ENCODE measurements around the gene ACO2.
"Not testable (repeated sequence)": the region's sequence is repeated elsewhere in the genome, so short reads cannot be mapped to it uniquely, and the experiment has no call there.

ACO2 gene

DNA sequence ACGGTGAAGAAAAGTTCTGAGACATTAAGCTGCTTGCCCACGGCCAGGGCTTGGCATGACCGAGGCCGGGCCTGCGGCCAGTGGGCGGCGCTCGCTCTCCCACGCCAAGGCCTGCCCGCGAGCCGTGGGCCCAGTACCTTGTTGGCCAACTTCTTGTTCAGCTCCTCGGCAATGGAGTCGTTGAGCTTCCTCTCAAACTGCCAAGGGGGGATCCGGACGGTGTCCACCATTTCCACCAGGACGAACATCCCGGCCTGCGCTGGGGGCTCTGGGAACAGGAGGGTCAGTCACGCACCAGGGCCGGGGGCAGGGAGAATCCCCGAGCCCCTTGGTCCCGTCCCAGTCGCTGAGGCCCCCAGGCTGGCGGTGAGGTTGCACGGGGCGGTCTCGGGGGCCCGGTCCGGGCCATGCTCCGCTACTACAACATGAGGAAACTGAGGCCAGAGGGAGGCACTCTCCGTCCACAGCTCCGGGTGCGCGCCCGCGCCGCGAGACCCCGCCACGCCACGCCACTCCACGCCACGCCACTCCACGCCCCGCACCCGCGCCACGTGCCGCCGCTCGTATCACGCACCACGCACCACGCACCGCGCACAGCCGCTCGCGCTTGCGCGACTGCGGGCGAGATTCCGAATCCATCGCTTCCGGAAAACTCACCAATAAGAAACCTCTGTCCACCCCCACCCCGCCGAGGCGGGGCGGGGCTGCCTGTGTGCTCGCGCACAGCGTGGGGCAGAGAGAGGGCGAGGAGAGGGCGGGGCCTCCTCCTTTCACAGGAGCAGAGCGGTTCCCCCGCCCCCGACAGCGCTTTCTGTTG lies 75.1 kb downstream of the ACO2 start, which contains the start of gene POLR3H:
Gene POLR3H, minus strand, starts transcription at position 617 of the 817 bp plus-strand sequence. Its CDS starts 369 bp downstream, at position 248.
- peak; percentile 99 for DNase-seq (ENCODE audit: low spot score)

DNA sequence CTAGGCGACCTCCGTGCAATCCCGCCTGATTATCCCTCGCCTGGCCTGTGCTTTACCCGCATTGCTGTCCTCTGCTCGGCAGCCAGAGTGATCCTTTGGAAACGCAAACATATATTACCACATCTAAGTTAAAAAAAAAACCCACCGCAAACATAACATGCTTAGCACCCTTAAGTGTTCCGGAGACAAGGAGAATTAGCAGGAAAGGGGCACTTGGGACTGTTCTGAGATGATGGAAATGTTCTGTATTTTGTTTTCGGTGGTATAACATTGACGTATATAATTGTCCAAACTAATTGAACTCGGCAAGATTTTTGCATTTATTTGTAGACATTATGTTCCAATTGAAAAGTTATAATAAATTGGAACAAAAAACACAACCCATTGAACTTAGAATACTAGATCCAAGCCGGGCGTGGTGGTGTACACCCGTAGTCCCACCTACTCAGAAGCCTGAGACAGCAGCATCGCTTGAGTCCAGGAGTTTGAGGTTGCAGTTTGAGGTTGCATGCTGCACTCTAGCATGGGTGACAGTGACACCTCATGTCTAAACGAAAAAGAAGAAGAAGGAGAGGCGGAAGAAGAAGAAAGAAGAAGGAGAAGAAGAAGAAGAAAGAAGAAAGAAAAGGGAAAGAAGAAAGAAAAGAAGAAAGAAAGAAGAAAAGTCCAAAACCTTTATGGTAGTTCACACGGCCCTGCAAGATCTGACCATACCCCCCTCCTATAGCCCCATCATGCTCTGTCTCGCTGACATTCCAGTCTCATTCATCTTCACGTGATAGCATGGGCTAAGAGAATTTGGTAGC lies 76.0 kb downstream of the ACO2 start:
- no peak for DNase-seq (ENCODE audit: low spot score)

- no peak for DNase-seq (ENCODE audit: low spot score)
Measured at GRCh38 chr22:41548830-41549211, 79.9 kb downstream of the ACO2 start.

GRCh38 chr22:41550952-41551491 lies 82.1 kb downstream of the ACO2 start:
- no peak for DNase-seq (ENCODE audit: low spot score)

GRCh38 chr22:41551877-41552582 lies 83.1 kb downstream of the ACO2 start:
- DNase-seq (ENCODE audit: low spot score): no peak

- DNase-seq (ENCODE audit: low spot score): no peak
Measured at GRCh38 chr22:41555325-41555982, 86.5 kb downstream of the ACO2 start.

GRCh38 chr22:41556561-41556960 lies 87.6 kb downstream of the ACO2 start:
- no peak for DNase-seq (ENCODE audit: low spot score)

GRCh38 chr22:41557401-41558240 lies 88.7 kb downstream of the ACO2 start:
- DNase-seq (ENCODE audit: low spot score): peak; percentile 60

DNA sequence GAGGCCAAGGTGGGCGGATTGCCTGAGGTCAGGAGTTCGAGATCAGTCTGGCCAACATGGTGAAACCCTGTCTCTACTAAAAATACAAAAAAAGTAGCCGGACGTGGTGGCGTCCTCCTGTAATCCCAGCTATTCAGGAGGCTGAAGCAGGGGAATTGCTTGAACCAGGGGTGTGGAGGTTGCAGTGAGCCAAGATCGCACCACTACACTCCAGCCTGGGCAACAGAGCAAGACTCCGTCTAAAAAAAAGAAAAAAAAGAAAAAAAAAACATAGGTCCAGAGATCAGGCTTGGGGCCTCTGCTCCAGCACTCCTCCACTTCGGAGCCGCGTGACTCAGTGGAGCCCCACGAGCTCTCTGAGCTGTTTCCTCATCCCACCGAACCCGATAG lies 89.3 kb downstream of the ACO2 start:
- DNase-seq (ENCODE audit: low spot score): not testable (repeated sequence)

GRCh38 chr22:41560095-41560471 lies 91.2 kb downstream of the ACO2 start:
- DNase-seq (ENCODE audit: low spot score): no peak

GRCh38 chr22:41561335-41561734 lies 92.4 kb downstream of the ACO2 start:
- DNase-seq (ENCODE audit: low spot score): no peak

DNA sequence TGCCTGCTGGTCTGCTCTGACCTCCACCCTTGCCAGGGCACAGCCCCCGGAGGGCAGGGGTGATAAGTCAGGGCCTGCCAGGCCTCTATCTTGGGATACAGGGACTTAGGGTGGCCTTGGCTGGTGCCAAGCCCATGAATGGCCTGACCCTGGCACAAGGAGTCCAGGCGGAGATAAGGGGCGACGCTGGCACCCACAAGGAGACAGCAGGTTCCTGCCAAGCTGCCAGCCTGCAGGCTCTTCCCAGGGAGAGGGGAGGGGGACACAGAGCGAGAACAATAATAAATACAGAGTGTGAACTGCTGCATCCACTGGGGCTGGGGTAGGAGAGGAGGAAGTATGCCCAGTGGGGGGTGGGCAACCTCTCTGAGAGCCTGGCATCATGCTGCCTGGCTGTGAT lies 92.9 kb downstream of the ACO2 start:
- DNase-seq (ENCODE audit: low spot score): no peak

DNA sequence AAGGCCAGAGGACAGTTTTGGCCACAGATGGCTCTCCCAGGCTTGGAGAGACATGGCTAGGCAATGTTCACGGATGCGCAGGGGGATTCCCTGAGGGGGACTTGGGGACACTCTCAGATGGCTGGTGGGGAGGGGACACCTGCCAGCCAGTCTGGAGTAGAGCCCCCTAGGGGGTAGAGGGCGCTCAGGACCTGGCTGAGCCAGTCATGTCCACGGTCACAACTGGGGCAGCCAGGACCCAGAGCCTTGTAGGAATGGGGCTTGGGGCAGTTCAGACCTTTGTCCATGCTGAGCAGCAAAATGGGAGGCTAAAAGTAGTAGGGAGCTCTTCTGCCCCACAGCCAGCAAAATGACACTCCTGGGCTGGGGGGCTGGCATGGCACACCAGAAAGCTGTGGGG lies 93.5 kb downstream of the ACO2 start:
- no peak for DNase-seq (ENCODE audit: low spot score)

DNA sequence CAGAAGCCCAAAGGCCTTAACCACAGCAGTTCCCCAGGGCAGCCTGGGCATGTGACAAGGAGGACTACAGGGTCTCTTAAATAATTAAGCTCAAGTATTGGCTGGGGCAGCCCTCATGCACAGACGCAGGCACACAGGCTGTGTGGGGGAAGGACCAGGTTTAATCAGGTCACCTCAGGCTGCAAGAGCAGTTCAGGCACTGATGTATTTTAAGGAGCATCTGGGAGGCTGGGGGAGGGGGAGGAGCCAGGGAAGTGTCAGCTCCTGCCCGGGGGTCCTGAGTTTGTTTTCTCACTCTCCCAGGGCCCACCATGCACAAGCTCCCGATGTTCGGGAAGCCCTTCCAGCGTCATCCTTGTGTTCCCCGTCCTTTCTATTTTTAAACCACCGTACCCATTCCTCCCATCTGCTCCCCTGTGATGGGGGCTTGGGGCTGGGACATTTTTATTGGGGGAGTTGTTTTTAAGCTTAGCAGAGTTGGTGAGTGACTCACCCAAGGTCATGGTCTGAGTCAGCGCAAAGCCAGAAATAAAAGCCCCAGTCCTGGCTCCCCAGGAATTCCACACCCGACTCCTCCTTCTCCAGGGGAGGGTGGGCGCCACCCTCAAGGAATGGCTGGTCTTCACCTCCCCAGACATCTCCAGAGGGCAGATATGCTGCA lies 94.3 kb downstream of the ACO2 start:
- DNase-seq (ENCODE audit: low spot score): no peak

- DNase-seq (ENCODE audit: low spot score): no peak
Measured at GRCh38 chr22:41564563-41564962, 95.6 kb downstream of the ACO2 start.

DNA sequence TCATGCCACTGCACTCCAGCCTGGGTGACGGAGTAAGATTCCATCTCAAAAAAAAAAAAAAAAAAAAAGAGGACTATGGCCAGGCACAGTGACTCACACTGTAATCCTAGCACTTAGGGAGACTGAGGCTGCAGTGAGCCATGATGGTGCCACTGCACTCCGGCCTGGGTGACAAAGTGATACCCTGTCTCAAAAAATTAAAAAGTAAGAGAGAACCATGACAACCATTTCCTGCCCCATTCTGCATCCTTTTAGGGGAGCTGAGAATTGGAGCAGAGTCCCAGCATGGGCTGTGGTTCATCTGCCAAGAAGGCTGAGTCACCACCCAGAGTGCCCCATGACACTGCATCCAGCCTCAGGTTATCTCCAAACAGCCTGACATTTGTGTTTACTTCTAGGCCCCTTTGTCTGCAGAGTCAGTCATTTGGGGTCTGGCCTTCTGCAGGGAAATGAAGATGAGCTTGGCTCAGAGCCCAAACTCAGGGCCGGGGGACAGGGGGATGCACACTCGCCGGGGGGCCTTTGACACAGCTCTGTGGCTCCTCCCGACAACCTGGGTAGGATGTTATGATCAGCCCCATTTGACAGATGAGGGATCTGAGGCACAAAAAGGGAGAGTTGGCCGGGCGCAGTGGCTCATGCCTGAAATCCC lies 96.6 kb downstream of the ACO2 start:
- DNase-seq (ENCODE audit: low spot score): no peak

DNA sequence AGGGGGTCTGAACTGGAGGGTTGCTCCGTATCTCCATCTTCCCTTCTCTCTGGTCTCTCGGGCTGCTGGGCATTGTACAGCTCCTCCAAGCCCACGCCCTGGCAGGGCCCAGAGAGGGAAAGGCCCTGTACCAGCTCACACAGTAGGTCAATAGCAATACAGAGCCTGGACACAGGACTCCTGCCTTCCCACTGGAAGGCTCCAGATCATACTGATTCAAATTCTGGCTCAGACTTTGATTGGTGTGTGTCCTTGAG lies 98.5 kb downstream of the ACO2 start:
- DNase-seq (ENCODE audit: low spot score): no peak

GRCh38 chr22:41568811-41569210 lies 99.9 kb downstream of the ACO2 start:
- DNase-seq (ENCODE audit: low spot score): no peak

DNA sequence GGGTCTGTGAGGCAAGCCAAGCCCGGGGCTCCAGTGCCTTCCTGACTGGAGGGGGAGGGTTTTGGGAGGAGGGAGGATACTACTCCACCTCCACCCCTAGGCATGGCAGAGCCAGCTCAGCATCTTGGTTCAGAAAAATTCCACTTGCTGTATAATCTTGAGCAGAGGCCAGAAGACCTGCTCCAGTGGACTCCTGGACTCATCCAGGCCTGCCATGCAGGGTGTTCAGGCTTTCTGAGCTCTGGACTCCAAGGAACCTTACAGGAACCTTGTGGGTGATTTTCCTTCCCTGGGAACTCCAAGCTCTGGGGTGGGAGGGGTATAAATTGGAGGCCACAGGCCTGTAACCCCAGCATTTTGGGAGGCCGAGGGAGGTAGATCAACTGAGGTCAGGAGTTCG lies 101.3 kb downstream of the ACO2 start:
- no peak for DNase-seq (ENCODE audit: low spot score)

- DNase-seq (ENCODE audit: low spot score): no peak
Measured at GRCh38 chr22:41571786-41572185, 102.9 kb downstream of the ACO2 start.
